Stomach (tissue), 9 donors: ENCODE measurements around the gene NR2F6. TPM values are rescaled to one million over a fixed set of nuclear protein-coding genes. Genes with fewer than 3 reads are reported as not detected.

Source experiments
- DNase-seq, 2 donors: peaks; one replicate each; pipeline versions ENCODE4 v3.0.0 to v3.0.0-alpha.2; 2013 to 2019
- H3K27ac ChIP-seq, 5 donors: fragments of 200-600 bp in 4 of 5; sonication (generic) in 4 of 5; one replicate each; pipeline ENCODE4 v1.5.1; 2013 to 2019; ENCODE audit warnings: mild to moderate bottlenecking in 1 of 5, moderate library complexity in 1 of 5
- H3K27me3 ChIP-seq, 3 donors: fragments of 200-600 bp; sonication (generic); one replicate each; pipeline ENCODE4 v1.5.1; 2017 to 2019; ENCODE audit warnings: mixed run types in 1 of 3
- H3K36me3 ChIP-seq, 4 donors: fragments of 200-600 bp; sonication (generic); 1 replicate in 3 of 4; 2 replicates in 1 of 4; pipeline ENCODE4 v1.5.1; 2016 to 2019
- H3K4me1 ChIP-seq, 4 donors: fragments of 200-600 bp; sonication (generic); one replicate each; pipeline ENCODE4 v1.5.1; 2016 to 2019
- H3K4me3 ChIP-seq, 4 donors: fragments of 200-600 bp; sonication (generic) in 3 of 4; one replicate each; pipeline ENCODE4 v1.5.1; 2016 to 2019; ENCODE audit warnings: mild to moderate bottlenecking in 1 of 4
- H3K9me3 ChIP-seq, 4 donors: fragments of 200-600 bp; sonication (generic); one replicate each; pipeline ENCODE4 v1.5.1; 2016 to 2019
- CTCF ChIP-seq, 7 experiments: fragments of 450-650 bp in 4 of 7; fragments of 200-600 bp in 3 of 7; sonication (generic) in 3 of 7; IDR thresholded peaks; one replicate each; pipeline ENCODE4 v1.5.1; 2016 to 2019; ENCODE audit warnings: antibody characterized with exemption in 7 of 7, control low read depth in 2 of 7, mild to moderate bottlenecking in 1 of 7
- EP300 ChIP-seq: sonication (generic); formaldehyde crosslinking; IDR thresholded peaks from one replicate; pipeline ENCODE4 v1.6.1; 2017; ENCODE audit warnings: antibody characterized with exemption
- POLR2A ChIP-seq, 4 donors: fragments of 450-650 bp; IDR thresholded peaks; one replicate each; pipeline ENCODE4 v1.6.1; 2016; ENCODE audit warnings: antibody characterized with exemption in 4 of 4, control low read depth in 2 of 4, mild to moderate bottlenecking in 1 of 4, moderate library complexity in 1 of 4
- POLR2AphosphoS5 ChIP-seq, 3 donors: sonication (generic); formaldehyde crosslinking; IDR thresholded peaks; one replicate each; pipeline ENCODE4 v1.6.1; 2016; ENCODE audit warnings: antibody characterized with exemption in 3 of 3
- WGBS, 5 donors: extraction: QIAGEN DNeasy Blood & Tissue Kit in 3 of 5; methylation state at CpG; one replicate each; pipeline versions ENCODE4 v1.1.5 to v1.1.7; 2013 to 2018; 5-methylcytosine and 5-hydroxymethylcytosine counted together
- intact Hi-C: fragments of 100-400 bp; cut with DNase I; formaldehyde crosslinking; loops from one replicate; pipeline ENCODE4 v1.15.1; 2023; ENCODE audit warnings: low total_unique reads
- polyA plus RNA-seq, 3 donors: library from polyadenylated mRNA; stranded (reverse); fragments of 200-250 nt; gene quantifications; one replicate each; pipeline ENCODE4 v1.2.3, GENCODE V29; 2013
- total RNA-seq, 5 donors: library from RNA; depleted of rRNA; stranded (reverse); fragments of >200 nt; gene quantifications; one replicate each; pipeline versions ENCODE4 v1.1.0 to v1.2.3, GENCODE V29; 2014 to 2016
- donor health status: healthy with polysubstance abuse.
- donor health status: Bipolar disorder and iron deficiency.
- donor health status: healthy.

Gene NR2F6
- total and polyA plus RNA-seq, 8 donors = 34.4 to 641 (median 46.1) TPM

- Histone ChIP-seq H3K27ac (no peak overlapping the region), H3K4me3 (no peak overlapping the region), H3K9me3 (no peaks in the 10 kb centered on the region), H3K4me1 (peaks cover 6 to 20% (median 17%) of the 10 kb centered on the region in 4 donors), H3K27me3 (no peaks in the 10 kb centered on the region), H3K36me3 (peaks cover 19 to 52% (median 52%) of the 10 kb centered on the region in 4 donors)
- WGBS, 5 donors = 91 to 100% (median 94%) methylated on average over 7 to 13 of the region's 13 CpGs
- no peak for TF ChIP-seq POLR2A (IDR thresholded peaks at IDR 0.05)
- no peak for TF ChIP-seq POLR2AphosphoS5 (IDR thresholded peaks at IDR 0.05)
- TF ChIP-seq CTCF (IDR thresholded peaks at IDR 0.05) = no peak
- no peak for TF ChIP-seq EP300
- intact Hi-C loops = no loop called here
- DNase-seq = no peak
Observed at GRCh38 chr19:17268754-17269153, 23.0 kb upstream of the NR2F6 start.

DNA sequence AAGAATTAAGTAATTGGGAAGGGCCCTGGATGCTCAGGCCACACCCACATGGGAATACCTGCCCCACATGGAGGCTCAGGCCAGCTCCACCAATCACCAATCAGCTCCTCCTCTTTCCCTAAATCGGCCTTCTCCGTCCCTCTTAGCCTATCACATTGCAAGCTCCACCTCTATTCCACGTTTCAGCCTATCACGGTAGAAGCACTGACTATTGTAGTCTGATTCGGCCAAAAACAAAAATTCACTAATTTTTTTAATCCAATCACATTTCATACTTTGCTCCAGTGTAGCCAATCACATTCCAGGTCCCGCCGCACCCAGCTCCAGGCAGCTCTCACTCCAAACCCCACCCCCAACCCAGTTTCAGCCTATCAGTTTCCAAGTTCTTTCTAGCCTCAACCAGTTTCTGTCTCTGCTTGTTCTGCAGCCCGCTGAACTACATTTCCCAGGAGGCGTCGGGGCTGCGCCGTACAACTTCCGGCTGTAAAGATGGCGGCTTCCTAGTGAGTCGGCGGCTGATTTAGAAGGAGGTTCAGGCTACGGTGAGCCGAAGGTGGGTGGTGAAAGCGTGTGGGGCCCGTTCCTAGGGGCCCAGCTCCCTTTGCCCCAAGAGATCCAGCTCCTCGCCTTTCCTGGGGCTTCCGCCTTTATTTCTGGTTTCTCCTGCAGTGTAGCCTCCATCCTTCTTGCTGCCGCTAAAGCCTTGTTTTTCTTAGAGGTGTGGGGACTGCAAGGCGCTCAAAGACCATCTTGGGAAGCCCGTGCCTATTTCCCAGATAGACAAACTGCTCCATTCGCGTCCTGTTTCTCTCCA, 21.5 kb upstream of the NR2F6 start, which contains the start of gene BABAM1:
BABAM1 (plus strand) TSS at position 469 of the 814 bp plus-strand sequence. CDS start 1,364 bp downstream, outside the sequence.
- intact Hi-C loops = no loop called here
- Histone ChIP-seq H3K27ac (peak within 1 kb of the TSS; percentile 38 to 84 (median 77)), H3K4me3 (peak within 1 kb of the TSS; percentile 69 to 82 (median 78)), H3K9me3 (no peaks in the 10 kb centered on the region), H3K36me3 (peaks cover 14 to 36% (median 36%) of the 10 kb centered on the region in 4 donors), H3K4me1 (peaks cover 6 to 20% (median 17%) of the 10 kb centered on the region in 4 donors), H3K27me3 (no peaks in the 10 kb centered on the region)
- 0 to 1% (median 0%) methylated on average over 27 of the region's 27 CpGs for WGBS, 5 donors
- TF ChIP-seq POLR2AphosphoS5 (IDR thresholded peaks at IDR 0.05) (peak; percentile 55 to 77 (median 64)), EP300 (no peak), CTCF (IDR thresholded peaks at IDR 0.05) (no peak)
- peak; percentile 96 to 99 for DNase-seq

GRCh38 chr19:17266589-17266974, 20.9 kb upstream of the NR2F6 start:
- DNase-seq = no peak
- Histone ChIP-seq H3K4me3 (no peak overlapping the region), H3K27ac (peak overlapping the region in 4 of 5 donors; percentile 5 to 84 (median 80)), H3K27me3 (no peaks in the 10 kb centered on the region), H3K9me3 (no peaks in the 10 kb centered on the region), H3K4me1 (peaks cover 6 to 20% (median 17%) of the 10 kb centered on the region in 4 donors), H3K36me3 (peaks cover 9 to 30% (median 30%) of the 10 kb centered on the region in 4 donors)
- 72 to 80% (median 76%) methylated on average over 12 of the region's 12 CpGs for WGBS, 5 donors
- intact Hi-C loops = no loop called here
- no peak for TF ChIP-seq EP300
- TF ChIP-seq CTCF (IDR thresholded peaks at IDR 0.05) = no peak
- no peak for TF ChIP-seq POLR2A (IDR thresholded peaks at IDR 0.05)
- TF ChIP-seq POLR2AphosphoS5 (IDR thresholded peaks at IDR 0.05) = no peak

DNA sequence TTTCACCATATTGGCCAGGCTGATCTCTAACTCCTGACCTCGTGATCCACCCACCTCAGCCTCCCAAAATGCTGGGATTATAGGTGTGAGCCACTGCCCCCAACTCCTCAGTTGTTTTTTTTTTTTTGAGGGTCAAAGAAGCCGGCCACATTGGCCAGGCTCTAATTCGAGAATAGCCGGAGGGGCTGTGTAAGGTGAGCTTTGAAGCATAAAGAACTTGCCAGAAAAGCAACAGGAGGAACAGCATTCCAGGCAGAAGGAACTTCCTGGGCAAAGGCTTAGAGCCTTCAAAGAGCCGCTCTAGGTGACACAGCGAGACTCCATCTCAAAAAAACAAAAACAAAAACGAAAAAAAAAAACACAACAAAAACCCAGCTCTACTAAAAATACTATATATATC, 20.3 kb upstream of the NR2F6 start:
- TF ChIP-seq POLR2A (IDR thresholded peaks at IDR 0.05) (no peak), CTCF (IDR thresholded peaks at IDR 0.05) (no peak), EP300 (no peak), POLR2AphosphoS5 (IDR thresholded peaks at IDR 0.05) (no peak)
- no peak overlapping the region for H3K4me3 ChIP-seq
- WGBS, 5 donors = 87 to 92% (median 89%) methylated on average over 7 of the region's 7 CpGs
- intact Hi-C loops = no loop called here
- H3K27me3 ChIP-seq = no peaks in the 10 kb centered on the region
- no peaks in the 10 kb centered on the region for H3K9me3 ChIP-seq
- no peak for DNase-seq
- H3K27ac ChIP-seq = peak overlapping the region in 3 of 5 donors; percentile 77 to 84 (median 82)
- H3K4me1 ChIP-seq = peaks cover 6 to 20% (median 17%) of the 10 kb centered on the region in 4 donors
- peaks cover 5 to 25% (median 25%) of the 10 kb centered on the region in 4 donors for H3K36me3 ChIP-seq
